ENCODE measurements around the gene KHDRBS2.

KHDRBS2 gene

GRCh38 chr6:62285612-62286469, at the start of gene KHDRBS2:
KHDRBS2 (minus strand) TSS chr6:62286225.
- DNase-seq: peak; percentile 83 to 99 (median 95)
- intact Hi-C loops (cut with DNase I): no loop called here

DNA sequence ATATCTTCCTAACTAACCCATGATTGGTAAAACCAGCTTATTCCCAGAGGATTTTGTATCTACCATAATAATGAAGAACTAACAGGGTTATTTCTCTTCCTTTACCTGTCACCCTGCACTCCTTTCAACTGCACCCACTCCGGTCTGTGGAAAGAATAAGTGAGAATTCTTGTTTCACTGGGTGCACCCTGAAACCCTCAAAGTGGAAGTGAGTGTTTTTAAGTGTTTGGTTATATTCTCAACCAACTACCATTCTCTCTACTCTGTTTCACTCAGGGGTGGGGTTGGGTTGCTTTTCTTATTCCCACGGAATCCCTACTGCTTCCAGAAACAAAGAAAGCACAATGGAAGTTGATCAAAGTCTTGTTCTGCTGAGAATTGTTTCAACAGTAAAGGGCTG, 42.6 kb upstream of the KHDRBS2 start:
- no peak for DNase-seq
- intact Hi-C loops (cut with DNase I): no loop called here

DNA sequence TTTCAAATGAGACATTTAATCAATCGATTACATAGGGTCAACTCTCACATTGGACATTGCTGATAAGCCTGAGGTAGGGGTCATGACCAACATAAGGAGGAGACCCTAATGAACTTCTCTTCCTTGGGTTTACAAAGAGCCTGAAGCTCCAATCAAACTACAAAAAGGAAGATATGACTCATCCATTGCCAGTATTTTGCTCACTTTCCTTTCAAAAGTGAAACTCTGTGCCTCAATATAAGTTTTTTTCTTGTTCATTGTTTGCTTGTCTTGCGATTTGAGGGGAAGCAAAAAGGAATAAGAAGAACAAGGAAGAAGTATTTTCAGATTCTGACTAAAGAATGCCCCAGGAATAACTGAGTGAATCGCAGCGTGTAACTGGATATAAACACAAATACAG, 38.8 kb upstream of the KHDRBS2 start:
- DNase-seq: no peak
- intact Hi-C loops (cut with DNase I): no loop called here

DNA sequence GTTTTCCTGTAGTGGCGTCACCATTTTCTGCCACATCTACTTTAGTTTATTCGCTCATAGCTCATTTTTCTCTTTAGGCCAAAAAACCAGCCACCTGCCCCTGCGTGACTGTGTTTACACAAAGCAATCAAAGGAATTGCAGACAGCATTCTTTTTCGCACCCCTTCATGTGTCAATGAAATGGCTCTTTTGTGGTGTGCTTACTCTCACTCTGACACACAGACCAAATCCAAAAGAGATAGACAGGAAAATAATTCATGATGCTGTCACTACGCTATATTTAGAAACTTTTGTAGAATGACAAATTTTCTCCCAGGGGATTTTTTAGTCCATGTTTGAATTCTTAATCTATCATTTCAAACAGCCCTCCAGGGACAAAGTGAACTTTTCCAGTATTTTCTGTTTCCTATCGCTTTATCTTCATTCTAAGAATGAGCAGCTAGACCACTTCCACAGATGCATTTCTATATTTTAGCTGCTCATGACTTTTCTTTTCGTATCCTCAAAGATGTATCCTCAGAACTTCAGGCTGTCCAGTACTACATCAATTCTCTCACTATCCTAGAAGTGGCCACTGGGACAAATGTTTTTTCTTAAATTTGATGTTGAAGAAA, 37.9 kb upstream of the KHDRBS2 start:
- DNase-seq: no peak
- intact Hi-C loops (cut with DNase I): no loop called here

DNA sequence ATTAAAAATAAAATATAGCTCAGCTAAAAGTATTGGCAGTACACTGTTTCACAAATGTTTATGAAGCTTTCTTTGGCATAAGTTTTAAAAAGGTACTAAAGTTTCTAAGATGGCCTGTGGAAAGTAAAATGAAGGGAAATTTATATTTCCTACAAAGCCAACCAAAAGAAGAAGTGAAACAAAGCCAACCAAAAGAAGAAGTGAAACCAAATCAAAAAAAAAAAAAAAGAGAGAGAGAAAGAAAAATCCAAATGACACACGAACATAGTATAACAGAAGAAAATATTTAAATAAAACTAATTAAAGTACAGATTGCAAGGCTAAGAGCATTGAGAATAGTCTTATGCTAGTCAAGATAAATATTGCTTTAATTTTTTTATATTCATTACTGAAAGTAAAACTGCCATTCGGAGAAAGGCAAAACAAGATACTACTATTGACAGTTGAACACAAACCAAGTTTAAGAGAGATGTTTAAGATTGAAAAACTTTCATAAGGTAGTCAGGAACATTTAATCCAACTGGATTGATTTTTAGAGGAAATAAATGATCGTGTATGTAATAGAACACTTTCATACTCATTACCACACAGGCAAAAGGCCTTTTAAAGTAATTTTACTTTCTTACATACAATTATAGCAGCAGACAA, 12.8 kb upstream of the KHDRBS2 start:
- intact Hi-C loops (cut with DNase I): no loop called here
- no peak for DNase-seq

DNA sequence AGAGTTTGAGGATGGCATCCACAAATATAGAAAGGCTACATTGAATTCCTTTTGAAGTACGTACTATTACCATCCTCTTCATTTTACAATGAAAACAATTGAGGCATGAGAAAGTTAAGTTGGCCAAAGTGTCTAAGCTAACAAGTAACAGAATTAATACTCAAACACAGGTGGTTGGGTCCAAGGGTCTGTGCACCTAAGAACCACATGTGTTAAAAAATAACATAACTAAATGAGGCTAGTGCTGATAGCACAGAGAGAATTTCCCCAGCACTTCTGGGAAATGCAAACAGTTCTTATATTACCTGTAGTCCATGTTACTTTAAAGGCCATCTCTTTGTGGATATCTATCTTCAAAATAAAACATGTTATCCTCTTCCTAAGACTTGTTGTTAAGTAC, 10.5 kb upstream of the KHDRBS2 start:
- intact Hi-C loops (cut with DNase I): no loop called here
- no peak for DNase-seq

DNA sequence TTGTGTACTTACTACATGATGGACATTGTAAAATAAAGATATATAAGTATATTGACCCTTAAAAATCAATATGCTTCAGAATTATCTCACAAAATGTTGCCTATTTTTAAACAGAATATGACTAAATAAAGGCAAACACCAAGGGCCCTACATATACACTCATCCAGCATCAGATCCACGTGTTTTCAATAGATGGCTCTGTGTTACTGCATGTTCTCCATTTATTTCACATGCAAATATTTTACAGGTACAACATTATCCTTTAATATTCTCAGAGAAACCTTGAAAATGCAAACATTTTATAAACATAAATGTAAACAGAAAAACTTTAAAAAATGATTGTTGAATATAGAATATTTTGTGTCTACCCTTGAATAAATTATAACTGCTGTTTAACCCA, 2.9 kb upstream of the KHDRBS2 start:
- no peak for DNase-seq
- intact Hi-C loops (cut with DNase I): no loop called here

- DNase-seq: no peak
These were observed 2.5 kb upstream of the KHDRBS2 start for GRCh38 chr6:62288562-62288961.

DNA sequence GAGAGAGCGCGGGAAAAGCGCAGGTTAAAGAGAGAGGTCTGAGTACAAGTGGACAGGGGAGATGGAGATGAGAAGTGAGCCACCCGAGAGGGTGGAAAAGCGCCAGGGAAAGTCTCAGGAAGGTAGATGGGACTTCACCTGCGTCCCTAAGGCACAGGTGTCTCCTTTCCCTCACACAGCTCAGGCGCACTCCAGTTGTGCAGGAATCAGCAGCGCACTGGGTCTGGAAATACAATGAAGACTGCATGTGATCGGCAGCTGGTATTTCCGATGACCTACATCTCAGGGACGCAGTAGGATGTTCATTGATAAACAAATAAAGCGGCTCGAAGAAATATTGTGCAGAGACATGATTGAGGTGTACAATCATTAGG, 432 bp upstream of the KHDRBS2 start:
- DNase-seq: peak in 2 of 42 donors; percentile 27 to 57
- intact Hi-C loops (cut with DNase I): no loop called here

More at GRCh38 chr6:62288562-62288961, 2.5 kb upstream of the KHDRBS2 start:
- intact Hi-C loops (cut with DNase I): no loop called here

GRCh38 chr6:62284725-62285124, 1.3 kb downstream of the KHDRBS2 start:
- no peak for DNase-seq
- intact Hi-C loops (cut with DNase I): no loop called here

DNA sequence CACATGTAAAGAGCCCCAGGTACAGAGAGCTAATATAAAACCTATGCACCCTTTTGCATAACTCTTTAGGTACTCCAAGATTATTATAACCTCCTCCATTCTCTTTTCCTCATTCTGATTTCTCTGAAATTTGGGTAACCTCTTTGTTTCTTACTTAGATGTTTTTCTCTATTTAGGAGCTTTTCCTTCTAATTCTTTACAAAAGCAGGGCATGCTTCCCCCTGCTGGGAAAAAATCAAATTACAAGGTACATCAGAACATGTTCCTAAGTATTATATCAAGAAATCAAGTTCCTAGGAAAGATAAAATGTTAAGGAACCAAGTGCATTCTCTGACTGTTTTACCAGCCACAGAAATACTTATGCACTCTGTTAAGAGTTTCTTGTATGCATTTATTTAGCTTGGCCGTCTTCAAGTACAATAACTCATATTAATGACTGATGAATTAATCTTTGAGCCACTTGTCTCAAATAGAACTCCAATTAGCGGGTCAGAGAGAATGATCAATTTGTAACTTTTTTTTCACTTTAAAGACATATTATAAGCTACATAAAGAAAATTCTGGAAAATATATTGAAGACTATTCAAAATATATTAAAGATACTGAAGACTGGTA, 2.1 kb downstream of the KHDRBS2 start:
- peak in 20 of 42 donors; percentile 4 to 78 (median 50) for DNase-seq
- intact Hi-C loops (cut with DNase I): no loop called here

GRCh38 chr6:62283365-62283764, 2.7 kb downstream of the KHDRBS2 start:
- intact Hi-C loops (cut with DNase I): no loop called here
- no peak for DNase-seq

DNA sequence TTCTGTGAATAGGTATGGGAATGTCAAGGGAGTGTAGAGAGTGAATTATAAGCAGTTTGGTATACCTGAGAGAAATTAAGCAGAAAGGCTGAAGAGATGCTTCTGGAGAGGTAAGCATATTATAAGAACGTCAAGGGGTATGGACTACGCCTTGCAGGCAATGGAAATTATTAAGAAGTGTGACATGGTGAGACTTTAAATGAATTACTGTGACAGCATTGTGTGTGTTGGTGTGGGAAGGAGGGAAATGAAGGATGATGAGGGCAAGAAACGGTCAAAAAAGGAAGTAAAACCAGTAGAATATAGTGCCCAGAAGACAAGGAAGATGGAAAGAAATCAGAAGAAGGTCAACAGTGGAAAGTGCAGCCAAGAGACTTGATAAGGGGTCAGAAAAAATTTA, 5.9 kb downstream of the KHDRBS2 start:
- DNase-seq: no peak
- intact Hi-C loops (cut with DNase I): no loop called here

DNA sequence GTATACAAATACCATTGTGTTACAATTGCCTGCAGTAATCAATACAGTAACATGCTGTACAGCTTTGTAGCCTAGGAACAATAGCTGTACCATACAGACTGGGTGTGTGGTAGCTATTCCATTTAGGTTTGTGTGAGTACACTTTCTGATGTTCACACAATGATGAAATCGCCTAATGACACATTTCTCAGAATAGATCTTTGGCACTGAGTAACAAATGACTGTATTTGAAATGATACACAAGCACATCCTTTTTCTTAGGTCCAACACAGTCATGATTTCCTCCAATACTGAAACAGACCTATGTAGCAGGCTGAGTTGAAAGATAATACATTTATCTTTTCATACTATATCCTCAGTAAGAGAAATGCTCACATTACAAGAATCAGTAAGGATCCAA, 13.9 kb downstream of the KHDRBS2 start:
- intact Hi-C loops (cut with DNase I): no loop called here
- no peak for DNase-seq

GRCh38 chr6:62265906-62266525, 20.0 kb downstream of the KHDRBS2 start:
- peak in 23 of 42 donors; percentile 2 to 65 (median 21) for DNase-seq
- intact Hi-C loops (cut with DNase I): no loop called here

DNA sequence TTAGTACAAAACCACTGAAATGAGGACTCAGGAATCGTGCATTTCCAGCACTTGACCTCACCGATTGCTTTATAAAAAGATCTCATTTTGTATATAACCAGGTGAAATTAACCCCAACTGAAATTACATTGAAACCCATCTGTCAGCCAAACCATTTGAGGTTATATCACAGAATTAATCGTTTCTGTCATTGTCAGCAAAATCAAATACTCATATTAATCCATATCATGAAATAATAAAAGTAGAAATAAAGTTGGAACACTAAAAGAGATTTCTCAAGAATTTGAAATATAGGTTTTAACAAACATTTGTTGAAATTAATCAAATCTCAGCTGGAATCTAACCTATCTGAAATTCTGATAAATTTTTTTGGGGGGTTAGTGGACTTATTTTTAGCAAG, 23.7 kb downstream of the KHDRBS2 start:
- intact Hi-C loops (cut with DNase I): no loop called here
- DNase-seq: no peak

DNA sequence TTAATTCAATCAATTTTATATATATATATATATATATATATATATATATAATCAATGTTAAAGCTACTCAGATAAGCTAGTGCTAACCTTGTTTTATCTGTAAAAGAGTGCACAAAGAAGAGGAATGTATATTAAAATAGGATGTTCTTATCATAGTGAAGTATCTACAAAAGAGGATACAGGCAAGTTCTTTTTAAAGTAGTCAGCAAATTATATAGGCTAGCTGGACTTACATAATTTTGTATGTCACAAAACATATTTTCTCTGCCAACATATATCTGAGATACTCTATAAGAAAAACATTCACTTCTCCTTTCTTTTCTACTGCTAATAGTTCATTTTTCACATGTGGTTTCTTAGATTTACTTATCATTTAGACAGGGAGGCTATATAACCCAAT, 39.9 kb downstream of the KHDRBS2 start:
- intact Hi-C loops (cut with DNase I): no loop called here
- no peak for DNase-seq

DNA sequence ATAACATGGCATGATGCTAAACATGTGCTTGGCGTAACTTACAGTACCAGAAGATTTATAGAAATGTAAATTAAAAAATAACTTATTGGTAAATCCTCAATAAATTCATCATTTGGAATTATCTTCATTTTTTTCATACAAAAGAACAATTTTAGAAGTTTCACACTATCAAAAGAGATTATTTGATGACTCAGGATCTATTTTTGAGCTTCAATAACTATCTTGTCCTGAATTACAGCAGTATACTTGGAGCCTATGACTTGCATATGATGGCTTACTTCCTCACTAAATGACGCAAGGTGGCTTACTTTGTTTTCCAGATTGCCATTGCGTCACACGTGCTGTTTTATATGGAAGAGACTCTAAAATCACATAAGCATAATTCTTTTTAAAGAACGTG, 49.2 kb downstream of the KHDRBS2 start:
- DNase-seq: no peak

DNA sequence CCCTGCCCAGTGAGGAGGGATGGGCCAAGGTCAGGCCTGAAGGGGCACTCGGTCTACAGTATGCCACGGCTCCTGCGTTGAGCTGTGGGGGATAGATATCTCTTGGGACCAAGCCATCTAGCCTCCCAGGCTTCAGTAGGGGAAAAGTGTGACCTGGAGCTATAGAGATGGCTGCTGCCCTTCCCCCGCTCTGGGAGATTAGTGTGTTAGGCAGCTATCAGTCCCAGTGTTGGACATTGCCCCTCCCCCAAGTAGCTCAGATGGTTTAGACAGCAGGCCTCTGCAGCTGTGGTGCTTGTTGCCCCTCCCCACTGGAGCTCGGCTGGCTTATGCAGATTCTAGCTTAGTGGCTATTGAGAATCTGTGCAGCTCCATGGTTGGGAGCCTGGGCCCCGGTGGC, 56.8 kb downstream of the KHDRBS2 start:
- DNase-seq: no peak
- intact Hi-C loops (cut with DNase I): no loop called here

More for the DNA sequence above, 49.2 kb downstream of the KHDRBS2 start:
- intact Hi-C loops (cut with DNase I): no loop called here
